ENCODE measurements around the gene IL24.

The IL24 gene

GRCh38 chr1:206939841-206940587 is 42.8 kb downstream of the IL24 start:
- DNase-seq = no peak
- Histone ChIP-seq H3K4me3 (ENCODE audit: low read depth, low read length) (no peak overlapping the region), H3K9me3 (ENCODE audit: severe bottlenecking) (peaks cover 13% of the 10 kb centered on the region), H3K27ac (no peak overlapping the region), H3K36me3 (no peaks in the 10 kb centered on the region), H3K27me3 (ENCODE audit: insufficient read depth, low read depth, severe bottlenecking) (peaks cover 100% of the 10 kb centered on the region)
- no peak for TF ChIP-seq CTCF (IDR thresholded peaks at IDR 0.05; ENCODE audit: low read depth, low read length)

- Histone ChIP-seq H3K27ac (no peak overlapping the region), H3K4me3 (ENCODE audit: low read depth, low read length) (no peak overlapping the region), H3K9me3 (ENCODE audit: severe bottlenecking) (peaks cover 13% of the 10 kb centered on the region), H3K36me3 (no peaks in the 10 kb centered on the region), H3K27me3 (ENCODE audit: insufficient read depth, low read depth, severe bottlenecking) (peaks cover 100% of the 10 kb centered on the region)
- no peak for DNase-seq
- no peak for TF ChIP-seq CTCF (IDR thresholded peaks at IDR 0.05; ENCODE audit: low read depth, low read length)
Observed at GRCh38 chr1:206940588-206940936, 43.3 kb downstream of the IL24 start.

- no peaks in the 10 kb centered on the region for H3K36me3 ChIP-seq
- H3K27me3 ChIP-seq (ENCODE audit: insufficient read depth, low read depth, severe bottlenecking) = peaks cover 100% of the 10 kb centered on the region
- no peak for TF ChIP-seq CTCF (IDR thresholded peaks at IDR 0.05; ENCODE audit: low read depth, low read length)
- H3K4me3 ChIP-seq (ENCODE audit: low read depth, low read length) = no peak overlapping the region
- peaks cover 13% of the 10 kb centered on the region for H3K9me3 ChIP-seq (ENCODE audit: severe bottlenecking)
- no peak for DNase-seq
- no peak overlapping the region for H3K27ac ChIP-seq
Observed at GRCh38 chr1:206941766-206942418, 44.6 kb downstream of the IL24 start.

DNA sequence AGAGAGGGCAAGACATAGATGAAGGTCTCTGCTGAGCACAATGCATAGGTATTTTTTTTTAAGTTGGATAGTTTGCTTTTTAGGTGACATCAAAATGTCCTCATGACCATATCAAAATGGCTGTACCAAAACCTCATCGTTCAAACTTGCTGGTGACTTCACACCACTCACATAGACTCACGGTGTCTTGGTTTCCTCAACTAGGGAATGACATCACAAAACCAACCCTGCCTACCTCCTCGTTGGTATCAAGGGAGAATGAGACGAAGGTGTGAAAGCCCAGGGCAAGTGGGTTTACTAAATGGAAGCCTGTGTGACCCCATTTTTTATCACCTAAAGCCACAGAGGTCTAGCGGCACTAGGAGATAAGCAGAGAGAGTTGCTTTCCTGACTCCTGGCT is 47.5 kb downstream of the IL24 start:
- Histone ChIP-seq H3K36me3 (no peaks in the 10 kb centered on the region), H3K27me3 (ENCODE audit: insufficient read depth, low read depth, severe bottlenecking) (peaks cover 100% of the 10 kb centered on the region), H3K27ac (no peak overlapping the region), H3K9me3 (ENCODE audit: severe bottlenecking) (peaks cover 5% of the 10 kb centered on the region), H3K4me3 (ENCODE audit: low read depth, low read length) (no peak overlapping the region)
- TF ChIP-seq CTCF (IDR thresholded peaks at IDR 0.05; ENCODE audit: low read depth, low read length) = no peak
- no peak for DNase-seq

DNA sequence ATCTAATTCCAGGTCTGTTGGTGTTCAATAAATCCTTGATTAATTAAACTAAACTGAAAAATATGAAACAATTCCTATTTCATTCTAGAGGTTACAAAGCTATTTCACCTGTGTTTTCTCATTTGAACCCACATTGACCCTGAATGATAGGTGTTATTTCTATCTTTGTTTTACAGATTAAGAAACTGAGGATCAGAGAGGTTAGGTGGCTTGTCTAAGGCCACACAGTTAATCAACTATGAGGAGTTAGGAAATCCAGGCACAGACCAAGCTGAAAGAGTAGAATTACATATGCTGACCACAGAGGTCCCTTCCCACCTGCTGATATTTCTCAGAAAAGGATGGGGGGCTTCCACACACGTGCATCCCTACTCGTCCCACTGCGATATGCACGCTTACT is 48.5 kb downstream of the IL24 start:
- H3K36me3 ChIP-seq = no peaks in the 10 kb centered on the region
- no peak for TF ChIP-seq CTCF (IDR thresholded peaks at IDR 0.05; ENCODE audit: low read depth, low read length)
- no peak overlapping the region for H3K4me3 ChIP-seq (ENCODE audit: low read depth, low read length)
- H3K27me3 ChIP-seq (ENCODE audit: insufficient read depth, low read depth, severe bottlenecking) = peaks cover 100% of the 10 kb centered on the region
- no peak overlapping the region for H3K27ac ChIP-seq
- no peak for DNase-seq
- H3K9me3 ChIP-seq (ENCODE audit: severe bottlenecking) = peaks cover 12% of the 10 kb centered on the region
